ENCODE results near the gene DNAH1.

Gene DNAH1

DNA sequence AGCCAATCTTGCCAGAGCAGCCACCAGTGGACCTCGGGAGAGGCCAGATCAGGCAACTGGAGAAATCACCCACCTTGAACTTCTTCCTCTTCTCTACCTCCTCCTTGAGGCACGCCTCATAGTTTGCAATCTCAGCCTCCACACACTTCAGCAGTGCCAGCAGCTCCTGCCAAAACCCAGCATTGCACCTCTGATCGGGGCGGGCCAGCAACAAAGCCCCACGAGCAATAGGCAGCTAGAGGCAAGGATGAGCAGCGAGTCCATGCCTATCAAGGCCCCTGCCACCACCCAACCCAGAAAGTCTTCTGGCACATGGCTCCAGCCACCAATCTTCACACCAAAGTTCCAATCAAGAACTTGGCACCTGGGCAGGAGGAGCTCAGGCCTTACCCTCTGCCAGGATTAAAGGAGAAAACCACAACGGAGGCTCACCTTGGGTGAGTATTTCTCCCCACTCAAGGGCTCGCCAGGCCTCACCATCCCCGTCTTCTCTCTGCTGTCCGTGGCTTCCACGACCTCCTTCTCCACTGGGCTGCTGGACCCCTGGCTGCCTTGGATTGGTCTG is 86.7 kb downstream of the DNAH1 start:
- no peak for DNase-seq (ENCODE audit: low read depth in 2 of 2)

DNA sequence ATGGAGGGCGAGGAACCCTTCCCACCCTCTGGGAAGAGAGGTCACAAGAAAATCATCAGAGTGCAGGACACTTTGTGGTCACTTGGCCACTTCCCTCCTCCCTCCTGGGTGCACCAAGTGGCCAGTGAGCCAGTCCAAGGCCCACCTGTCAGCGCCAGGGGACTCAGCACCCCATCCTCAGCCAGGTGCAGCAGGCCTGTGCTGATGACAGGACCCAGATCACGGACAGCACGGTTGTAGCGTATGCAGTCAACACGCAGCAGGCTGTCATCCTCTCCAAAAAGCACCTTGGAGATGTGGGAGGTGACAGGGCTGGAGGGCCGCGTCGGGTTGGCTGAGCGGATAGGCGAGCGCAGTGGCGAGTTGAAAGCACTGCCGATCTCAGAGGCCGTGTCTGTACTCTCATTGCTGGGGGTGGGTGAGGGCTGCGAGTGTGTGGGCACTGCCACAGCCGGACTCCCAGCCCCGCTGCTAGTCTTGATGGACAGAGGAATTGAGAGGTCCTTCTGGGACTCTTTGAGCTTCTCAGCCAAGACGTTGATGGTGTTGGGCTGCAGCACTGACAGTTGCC is 87.2 kb downstream of the DNAH1 start:
- no peak for DNase-seq (ENCODE audit: low read depth in 2 of 2)

DNA sequence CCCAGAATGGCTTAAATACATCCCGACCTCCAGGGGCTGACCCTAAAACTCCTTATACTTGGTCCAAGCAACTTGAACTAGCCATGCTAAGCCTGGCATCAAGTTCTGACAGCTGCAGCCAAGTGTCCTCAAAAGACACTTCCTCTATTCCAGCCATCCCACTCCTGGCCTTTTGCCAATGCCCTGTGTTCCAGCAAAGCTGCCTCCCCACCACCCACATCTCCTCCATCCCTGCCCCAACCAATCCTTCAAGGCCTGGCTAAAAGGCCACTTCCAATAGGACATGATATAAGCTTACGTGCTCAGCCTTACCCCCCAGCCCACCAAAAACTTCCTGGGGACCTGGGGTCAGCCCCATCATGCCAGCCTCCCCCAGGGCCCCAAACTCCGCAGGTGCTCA is 87.8 kb downstream of the DNAH1 start:
- DNase-seq (ENCODE audit: low read depth in 2 of 2): no peak

DNA sequence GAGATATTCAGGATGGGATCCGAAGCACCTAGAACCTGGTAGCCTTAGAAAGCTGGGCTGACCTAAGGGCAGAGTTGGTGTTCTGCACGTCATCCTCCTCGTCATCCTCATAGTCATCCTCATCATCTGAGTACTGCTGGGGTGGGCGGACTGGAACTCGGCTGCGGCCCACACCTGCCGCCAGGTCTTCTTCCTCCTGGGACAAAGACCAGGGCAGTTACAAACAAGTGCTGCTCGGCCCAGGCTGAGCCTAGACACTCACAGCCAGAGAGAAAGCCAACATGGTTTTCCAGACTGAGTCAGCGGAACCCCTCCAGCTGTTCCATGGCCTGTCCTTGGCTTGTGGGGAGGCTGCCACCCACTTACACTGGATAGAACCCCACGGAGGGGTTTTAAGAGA is 88.3 kb downstream of the DNAH1 start:
- no peak for DNase-seq (ENCODE audit: low read depth in 2 of 2)

DNA sequence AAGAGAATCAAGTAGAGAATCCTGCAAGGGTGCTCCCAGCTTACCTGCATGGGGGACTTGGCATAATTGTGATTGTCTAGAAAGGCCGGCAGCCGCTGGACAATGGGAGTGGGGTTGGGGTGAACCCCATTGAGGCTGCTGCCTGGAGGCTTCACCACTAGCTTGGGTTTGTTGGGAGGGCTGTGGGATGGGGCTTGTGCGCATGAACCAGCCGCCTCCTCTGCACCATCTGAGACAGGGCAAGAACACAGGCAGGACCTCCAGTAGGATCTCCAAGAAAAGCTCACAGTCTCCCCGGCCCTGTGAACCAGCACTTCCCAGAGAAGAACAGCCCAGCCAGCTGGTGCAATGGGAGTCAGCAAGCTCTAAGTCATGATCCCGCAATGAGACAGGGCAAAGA is 88.9 kb downstream of the DNAH1 start:
- DNase-seq (ENCODE audit: low read depth in 2 of 2): no peak

DNA sequence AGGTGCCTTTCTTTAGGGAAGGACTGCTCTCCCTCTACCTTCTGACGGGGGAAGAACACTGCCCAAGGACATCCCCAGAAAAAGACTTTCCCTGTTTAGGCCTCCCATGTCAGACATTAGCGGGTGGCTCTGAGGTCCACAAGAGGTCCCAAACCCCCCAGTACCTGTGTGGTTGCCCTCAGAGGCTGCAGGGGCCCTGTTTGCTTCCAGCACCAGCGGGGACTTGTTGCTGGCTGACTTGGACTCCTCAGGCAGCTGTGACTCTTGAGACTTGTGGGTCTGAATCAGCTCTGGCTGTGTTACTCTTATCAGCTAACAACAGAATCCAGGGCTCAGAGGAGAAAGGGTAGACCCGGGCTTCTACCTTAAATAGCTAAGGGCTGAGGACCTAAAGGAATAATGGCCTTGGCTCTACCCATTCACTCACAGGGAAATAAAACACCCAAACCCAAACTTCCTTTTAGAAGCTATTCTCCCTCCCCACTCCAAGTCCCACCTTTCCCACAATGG is 89.5 kb downstream of the DNAH1 start:
- DNase-seq (ENCODE audit: low read depth in 2 of 2): no peak

DNA sequence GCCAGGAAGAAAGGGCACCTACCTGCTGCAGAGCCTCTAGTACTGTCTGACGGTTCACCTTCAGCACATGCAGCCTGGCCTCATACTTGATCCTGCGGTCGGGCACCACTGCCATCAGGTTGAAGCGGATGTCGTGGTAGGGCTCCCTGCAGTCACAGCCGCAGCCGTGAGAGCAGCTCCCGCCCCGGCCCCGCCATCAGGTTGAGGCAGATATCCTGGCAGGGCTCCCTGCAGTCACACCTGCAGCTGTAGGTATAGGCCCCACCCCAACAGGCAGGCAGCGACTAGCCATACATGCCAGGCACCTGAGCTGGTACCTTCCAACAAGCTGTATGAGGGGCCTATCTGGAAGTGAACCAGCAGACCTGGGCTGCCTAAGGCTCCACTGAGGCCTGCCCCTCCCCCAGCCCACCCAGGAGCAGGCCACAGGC is 90.1 kb downstream of the DNAH1 start:
- DNase-seq (ENCODE audit: low read depth in 2 of 2): no peak

DNA sequence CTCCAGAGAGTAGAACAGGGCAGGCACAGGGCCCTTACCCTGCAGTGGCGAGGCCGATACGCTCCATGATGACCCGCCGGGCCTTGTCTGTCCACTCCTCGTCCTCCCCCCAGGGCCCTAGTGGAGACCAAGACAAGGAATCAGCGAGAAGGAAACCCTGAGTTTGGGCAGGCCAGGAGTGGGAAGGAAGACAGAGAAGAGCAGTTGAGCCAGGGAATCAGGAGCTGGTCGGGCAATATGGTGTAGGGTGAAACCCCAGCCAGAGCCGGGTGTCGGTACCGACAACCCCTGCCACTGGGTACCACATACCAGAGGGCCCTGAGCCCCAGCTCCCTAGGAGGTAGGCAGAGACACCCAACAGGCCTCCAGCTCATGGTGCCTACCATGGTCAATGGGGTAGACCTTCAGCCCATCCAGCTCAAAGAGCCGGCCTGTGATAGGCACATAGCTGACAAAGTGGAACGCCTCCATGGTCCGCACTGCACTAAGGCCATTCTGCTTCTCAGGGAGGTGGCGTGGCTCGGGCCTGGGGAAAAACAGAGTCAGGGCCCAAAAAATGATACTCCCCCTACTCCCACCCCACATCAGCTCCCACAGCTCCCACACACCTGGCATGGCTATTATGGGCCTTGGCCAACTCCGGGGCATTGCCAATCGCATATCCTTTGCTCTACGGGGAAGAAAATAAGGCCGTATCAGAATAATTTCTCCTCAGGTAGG is 90.8 kb downstream of the DNAH1 start:
- no peak for DNase-seq (ENCODE audit: low read depth in 2 of 2)

DNA sequence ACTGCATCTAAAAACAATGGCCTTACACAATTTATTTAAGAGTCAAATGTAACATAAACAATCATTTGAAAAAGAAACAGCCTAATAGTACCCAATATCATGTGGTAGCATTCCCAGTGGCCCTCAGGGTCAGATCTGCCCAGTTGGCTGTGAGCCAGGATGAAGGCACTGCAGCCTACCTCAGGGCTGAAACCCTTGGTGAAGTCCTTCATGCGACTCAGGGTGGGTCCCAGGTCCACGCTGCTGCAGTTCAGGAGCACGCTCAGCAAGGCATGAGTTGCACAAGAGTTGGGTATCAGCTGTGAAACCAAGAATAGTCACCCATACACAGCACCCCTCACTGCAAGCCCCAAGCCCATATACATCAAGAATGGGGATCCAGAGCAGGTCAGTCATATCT is 91.7 kb downstream of the DNAH1 start:
- DNase-seq (ENCODE audit: low read depth in 2 of 2): no peak

DNA sequence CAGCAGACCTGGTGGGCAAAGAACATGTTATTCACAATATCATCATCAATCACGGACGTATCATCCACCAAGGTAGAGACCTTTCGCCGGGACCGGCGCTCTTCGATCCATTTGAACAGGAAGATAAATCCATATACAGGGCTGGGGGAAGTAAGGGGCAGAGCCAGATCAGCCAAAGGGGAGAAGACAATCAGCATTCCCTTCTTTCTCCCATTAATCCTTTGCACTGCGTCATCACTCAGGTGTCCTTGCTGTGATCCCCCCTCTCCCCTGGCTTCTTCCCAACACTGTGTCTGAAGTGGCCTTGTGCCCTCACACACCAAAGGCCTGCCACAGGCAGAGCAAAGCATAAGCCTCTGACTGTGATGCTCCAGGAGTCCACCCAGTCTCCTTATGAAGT is 92.3 kb downstream of the DNAH1 start:
- no peak for DNase-seq (ENCODE audit: low read depth in 2 of 2)

DNA sequence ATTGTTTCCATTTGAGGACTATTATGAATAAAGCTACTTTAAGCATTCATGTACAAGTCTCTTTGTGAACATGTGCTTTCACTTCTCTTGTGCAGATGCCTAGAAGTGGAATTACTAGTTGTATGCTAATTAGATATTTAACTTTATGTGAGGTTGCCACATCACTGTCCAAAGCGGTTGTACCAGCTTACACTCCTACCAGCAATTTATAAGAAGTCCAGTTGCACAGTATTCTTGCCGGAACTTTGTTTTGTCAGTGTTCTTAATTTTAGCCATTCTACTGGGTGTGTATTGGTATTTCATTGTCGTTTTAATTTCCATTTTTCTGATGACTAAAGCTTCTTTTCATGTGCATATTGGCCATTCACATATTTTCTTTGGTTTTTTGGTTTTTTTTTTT is 99.7 kb downstream of the DNAH1 start:
- no peak for DNase-seq (ENCODE audit: low read depth in 2 of 2)

DNA sequence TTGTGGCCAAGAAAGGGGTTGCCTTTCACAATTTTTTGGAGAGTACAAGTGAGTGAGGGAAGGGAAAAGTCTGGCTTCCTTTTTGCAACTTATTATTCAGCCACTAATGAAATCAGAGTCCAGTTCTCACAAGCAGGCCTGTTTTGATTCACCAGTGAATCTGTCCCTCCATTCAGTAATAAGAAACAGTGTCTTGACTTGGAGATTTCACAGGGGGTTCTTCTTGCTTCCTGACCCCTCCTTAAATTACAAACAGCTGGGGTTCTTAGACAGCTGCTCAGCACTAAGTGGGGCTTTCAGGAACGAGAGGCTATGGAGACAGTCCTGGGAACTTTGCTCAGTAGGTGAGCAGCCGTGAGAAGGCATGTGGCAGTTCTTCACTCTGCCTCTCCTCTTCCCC is 104.3 kb downstream of the DNAH1 start:
- DNase-seq (ENCODE audit: low read depth in 2 of 2): no peak

DNA sequence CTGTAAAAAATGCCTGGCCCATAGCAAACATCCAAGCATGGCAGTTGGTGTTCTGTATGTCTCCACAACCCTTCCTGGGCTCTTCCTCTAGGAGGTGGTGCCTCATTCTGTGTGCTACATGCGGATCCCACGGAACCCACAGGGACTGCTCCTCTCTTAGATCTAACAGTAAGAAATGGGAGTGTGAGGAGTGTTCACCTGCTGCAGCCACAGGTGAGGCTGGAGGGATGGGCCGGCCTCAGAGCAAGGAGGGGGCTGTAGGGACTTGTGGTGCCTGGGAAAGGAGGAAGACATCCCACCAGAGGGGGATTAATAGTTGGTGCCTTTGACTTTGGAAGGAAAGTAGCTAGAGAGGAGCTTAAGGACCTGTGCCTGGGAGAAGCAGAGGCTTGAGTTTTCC is 106.5 kb downstream of the DNAH1 start:
- no peak for DNase-seq (ENCODE audit: low read depth in 2 of 2)

DNA sequence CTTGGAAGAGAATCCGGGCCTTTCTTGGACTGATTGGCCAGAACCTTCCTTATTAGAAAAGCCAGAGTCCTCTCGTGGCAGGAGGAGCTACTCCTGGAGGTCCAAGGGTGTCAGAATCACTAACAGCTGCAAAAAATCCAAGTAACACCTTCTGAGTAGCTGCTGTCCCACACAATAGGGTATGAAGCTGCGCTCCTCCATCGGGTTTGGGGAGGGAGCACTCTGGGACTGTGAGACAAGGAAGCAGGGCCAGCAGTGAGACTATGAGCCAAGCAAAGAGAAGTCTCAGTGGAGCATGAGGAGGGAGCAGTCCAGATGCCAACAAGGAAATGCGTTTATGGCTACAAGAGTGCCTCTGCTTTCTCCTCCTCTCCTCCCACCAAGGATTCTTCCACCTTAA is 107.1 kb downstream of the DNAH1 start:
- DNase-seq (ENCODE audit: low read depth in 2 of 2): no peak

DNA sequence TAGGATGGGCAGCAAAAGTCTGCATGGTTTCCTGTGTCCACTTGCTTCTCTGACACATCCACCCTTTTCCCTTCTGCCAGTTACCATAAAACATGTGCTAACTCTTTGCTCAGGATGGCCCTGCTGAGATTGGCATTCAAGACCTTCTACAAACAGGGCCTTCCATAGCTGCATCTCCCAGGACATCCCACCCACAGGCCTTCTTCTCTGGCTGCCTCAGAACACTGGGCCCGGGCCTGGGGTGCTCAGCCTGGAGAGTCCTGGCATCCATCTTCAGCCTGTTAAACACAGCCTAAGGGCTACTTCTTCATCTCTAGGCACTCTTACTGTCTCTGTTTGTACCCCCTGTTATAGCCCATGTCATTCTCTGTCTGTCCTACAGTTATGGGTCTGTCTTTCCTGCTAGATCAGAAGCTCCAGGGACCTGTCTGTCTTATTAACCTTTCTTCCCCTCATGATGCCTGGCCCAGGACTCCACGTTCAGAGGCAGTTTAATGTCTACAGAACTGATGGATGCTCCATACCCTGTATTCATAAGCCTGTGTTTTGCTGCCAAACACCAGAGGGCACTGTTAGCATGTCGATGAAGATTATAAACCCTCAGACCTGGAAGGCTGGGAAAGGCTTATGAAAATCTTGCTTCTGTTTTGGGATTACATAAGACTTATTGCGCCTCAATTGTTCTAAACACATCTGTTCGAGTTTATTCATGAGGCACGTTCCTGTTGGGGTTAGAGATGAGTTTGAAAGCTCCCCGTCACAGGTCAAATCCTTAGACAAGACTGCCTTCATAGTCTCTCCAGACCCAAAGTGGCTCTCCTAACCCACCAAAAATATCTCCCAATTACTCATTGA is 112.3 kb downstream of the DNAH1 start:
- DNase-seq (ENCODE audit: low read depth in 2 of 2): no peak

DNA sequence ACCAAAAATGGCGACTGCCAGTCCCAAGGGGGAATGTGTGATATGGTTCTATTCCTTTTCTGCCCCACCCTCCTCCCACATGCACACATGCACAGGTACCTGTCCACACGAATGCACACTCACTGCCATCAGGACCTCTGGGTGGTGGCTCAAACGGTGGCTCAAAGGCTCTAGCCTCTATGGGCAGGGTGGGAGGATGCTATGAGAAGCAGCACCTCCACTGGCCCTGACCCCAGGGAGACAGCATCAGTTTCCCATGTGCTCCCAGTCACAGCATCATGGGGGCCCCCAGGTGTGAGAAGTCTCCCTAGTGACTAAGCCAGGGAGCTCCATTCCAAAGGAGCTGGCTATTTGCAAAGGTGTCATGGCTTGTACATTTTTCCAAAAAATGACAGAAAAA is 112.9 kb downstream of the DNAH1 start:
- DNase-seq (ENCODE audit: low read depth in 2 of 2): no peak

DNA sequence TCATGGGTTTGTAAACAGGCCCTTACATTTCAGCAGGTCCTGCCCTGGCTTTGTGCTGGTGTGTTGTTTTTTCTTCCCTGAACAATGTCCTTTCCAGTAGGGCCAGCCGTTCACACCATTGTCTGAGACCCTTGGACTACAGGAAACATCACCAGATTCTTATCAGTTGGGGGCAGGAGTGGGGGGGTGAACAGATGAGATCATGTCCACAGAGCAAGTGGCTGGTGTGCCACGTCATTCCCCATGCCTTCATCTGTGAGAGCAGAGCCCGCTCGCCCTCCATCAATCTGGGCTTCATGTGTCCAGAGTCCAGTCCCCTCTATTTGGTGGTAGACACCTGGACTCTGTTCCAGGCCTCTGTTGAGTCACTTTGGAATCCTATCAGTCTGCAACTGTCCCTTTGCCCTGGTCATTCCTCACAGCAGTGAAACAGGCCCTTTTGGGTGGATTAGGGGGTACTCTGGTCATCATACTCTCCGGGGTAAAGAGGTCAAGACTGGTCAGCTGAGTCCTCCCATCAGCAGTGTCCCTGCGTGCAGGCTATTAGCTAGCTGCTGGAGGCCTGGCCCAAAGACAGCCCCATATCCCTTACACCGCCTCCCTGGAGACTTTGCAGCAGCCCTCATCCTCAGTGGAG is 113.8 kb downstream of the DNAH1 start:
- no peak for DNase-seq (ENCODE audit: low read depth in 2 of 2)

DNA sequence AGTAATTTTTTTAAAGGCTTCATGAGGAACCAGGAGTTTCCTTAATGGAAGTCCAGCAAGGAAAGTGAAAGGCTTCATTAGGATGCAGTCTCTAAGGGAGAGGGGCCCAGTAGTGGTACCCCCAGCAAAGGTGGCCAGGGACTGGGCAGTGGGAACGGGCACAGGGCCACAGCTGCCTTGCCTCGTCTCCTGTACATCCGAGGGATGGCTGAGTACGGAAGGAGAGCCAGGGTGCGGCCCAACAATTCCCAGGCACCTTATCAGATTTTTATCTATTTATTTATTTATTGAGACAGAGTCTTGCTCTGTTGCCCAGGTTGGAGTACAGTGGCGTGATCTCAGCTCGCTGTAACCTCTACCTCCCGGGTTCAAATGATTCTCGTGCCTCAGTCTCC is 114.3 kb downstream of the DNAH1 start:
- DNase-seq (ENCODE audit: low read depth in 2 of 2): no peak

DNA sequence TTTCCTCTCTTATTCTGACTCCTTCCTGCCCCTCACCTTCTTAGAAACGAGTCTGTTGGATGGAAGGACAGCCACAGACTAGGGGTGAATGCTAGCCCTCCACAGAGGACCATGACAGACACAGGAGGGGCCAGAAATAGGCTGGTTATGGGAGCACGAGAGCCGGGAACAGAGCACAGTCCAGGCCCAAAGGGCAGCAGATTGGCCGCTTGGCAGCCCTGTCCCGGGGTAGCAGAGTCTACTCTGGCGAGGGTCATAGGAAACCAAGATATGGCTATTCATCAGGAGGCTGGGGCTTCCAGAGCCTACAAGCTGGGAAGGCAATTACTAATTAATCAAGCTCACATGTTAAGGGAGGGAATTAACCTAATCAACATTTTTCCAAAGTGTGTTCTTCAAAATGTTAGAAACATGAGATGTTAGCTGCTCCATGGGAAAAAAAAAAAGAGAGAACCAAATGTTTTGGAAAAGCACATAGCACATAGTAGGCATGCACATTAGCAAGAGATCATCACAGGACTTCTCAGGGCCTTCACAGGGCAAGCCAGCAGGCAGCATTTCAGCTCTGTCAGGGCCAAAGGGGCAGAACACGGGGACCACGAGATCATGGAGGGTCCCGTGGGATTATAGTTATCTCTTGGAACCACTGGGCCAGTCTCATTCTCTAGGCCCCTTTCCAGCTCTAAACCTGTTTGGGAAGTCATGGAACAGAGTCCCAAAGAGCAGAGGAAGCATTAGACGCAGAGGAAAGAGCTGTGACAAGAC is 115.5 kb downstream of the DNAH1 start:
- DNase-seq (ENCODE audit: low read depth in 2 of 2): no peak

DNA sequence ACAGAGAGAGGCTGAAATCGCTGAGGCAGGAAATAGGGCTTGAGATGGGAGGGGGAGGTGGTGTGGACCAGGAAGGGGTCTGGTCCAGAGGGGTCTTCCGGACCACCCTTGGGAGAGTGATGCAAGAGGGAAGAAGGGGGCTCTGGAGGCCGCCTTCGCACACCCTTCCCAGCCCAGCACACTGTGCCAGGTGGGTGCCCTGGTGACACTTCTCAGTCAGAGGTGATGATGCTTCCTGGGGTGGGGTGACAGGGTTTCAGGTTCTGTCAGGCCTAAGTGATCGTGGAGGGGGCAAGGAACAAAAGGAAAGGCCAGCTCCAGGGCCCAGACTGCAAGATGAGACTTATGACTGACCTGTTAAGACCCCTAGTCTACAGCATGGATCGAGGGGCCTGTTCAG is 116.1 kb downstream of the DNAH1 start:
- no peak for DNase-seq (ENCODE audit: low read depth in 2 of 2)

DNA sequence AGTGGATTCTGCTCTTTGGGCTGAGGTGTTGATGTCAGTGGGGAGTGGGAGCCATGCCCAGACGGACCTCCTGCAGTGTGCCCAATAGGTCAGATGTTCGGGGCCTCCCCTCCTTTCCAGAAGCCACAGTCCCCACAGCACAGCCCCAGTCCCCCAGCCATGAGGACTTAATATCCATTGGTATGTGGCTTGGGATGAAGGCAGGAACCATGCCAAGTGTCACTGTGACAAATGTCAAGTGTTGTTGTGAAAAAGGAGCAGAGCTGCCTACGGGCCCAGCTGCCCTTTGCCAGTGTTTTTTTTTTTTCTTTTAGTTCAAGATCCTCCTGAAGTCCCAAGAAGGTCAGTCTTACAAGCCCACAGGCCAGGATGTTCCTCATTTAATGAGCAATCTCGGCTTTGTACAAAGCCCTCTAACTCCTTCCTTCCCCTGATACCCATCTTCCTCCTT is 116.6 kb downstream of the DNAH1 start:
- no peak for DNase-seq (ENCODE audit: low read depth in 2 of 2)

Data from activated CD4-positive, alpha-beta T cell treated with anti-CD3 and anti-CD28 coated beads for 24 hours (primary cell).